CD4-positive, alpha-beta T cell (primary cell): ENCODE results near the gene MTERF1. TPM values are rescaled to one million over a fixed set of nuclear protein-coding genes. Genes with fewer than 3 reads are reported as not detected.

Source experiments
- ATAC-seq: fragments of 200-7000 bp; cut with Tn5 transposase; one replicate; pipeline ENCODE4 v1.10.0; 2022; ENCODE audit warnings: mild to moderate bottlenecking; ENCODE audit not compliant: poor library complexity
- CTCF ChIA-PET: fragments of 350-600 bp; sonication (Branson Sonifier 250); formaldehyde crosslinking; loops from one replicate; lab custom pipeline; 2021; ENCODE audit warnings: antibody characterized with exemption, inconsistent platforms; lab: Charles Lee
- POLR2A ChIA-PET: fragments of 350-600 bp; sonication (Branson Sonifier 250); formaldehyde crosslinking; loops from one replicate; lab custom pipeline; 2021; ENCODE audit warnings: antibody characterized with exemption, inconsistent platforms; lab: Charles Lee
- DNase-seq, 14 experiments: peaks; one replicate each; pipeline ENCODE4 v3.0.0-alpha.2; 2013 to 2020; ENCODE audit warnings: mixed read lengths in 2 of 14
- H3K27ac ChIP-seq, 2 donors: one replicate each; pipeline versions ENCODE4 v1.5.1 to v1.7.0; 2013; ENCODE audit warnings: low read length in 2 of 2, low read depth in 1 of 2, mild to moderate bottlenecking in 1 of 2
- H3K27me3 ChIP-seq, 2 experiments: 1 replicate in 1 of 2; 2 replicates in 1 of 2; pipeline versions ENCODE4 v1.6.1 to v1.7.0; 2013; ENCODE audit warnings: low read length in 2 of 2, control low read depth in 1 of 2, mild to moderate bottlenecking in 1 of 2, moderate library complexity in 1 of 2; ENCODE audit not compliant: insufficient read depth in 2 of 2, control insufficient read depth in 1 of 2
- H3K36me3 ChIP-seq: one replicate; pipeline ENCODE4 v1.6.1; 2013; ENCODE audit warnings: low read length, control low read depth; ENCODE audit not compliant: insufficient read depth
- H3K4me1 ChIP-seq: one replicate; pipeline ENCODE4 v1.6.1; 2013; ENCODE audit warnings: low read length, control low read depth; ENCODE audit not compliant: insufficient read depth
- H3K4me3 ChIP-seq: one replicate; pipeline ENCODE4 v1.5.1; 2013; ENCODE audit warnings: mild to moderate bottlenecking, low read length, moderate library complexity
- H3K9me3 ChIP-seq, 2 experiments: 1 replicate in 1 of 2; 2 replicates in 1 of 2; pipeline versions ENCODE4 v1.6.1 to v1.7.0; 2013; ENCODE audit warnings: low read length in 2 of 2, mild to moderate bottlenecking in 2 of 2, control low read depth in 1 of 2, moderate library complexity in 1 of 2; ENCODE audit not compliant: control insufficient read depth in 1 of 2, insufficient read depth in 1 of 2
- H3K27ac Mint-ChIP-seq: one replicate; pipeline ENCODE4 v1.8.0; 2020; ENCODE audit warnings: mixed read lengths
- H3K27me3 Mint-ChIP-seq: one replicate; pipeline ENCODE4 v1.8.0; 2021; ENCODE audit warnings: mixed read lengths
- H3K36me3 Mint-ChIP-seq: one replicate; pipeline ENCODE4 v1.8.0; 2021; ENCODE audit warnings: low read depth, mixed read lengths
- H3K4me1 Mint-ChIP-seq: one replicate; pipeline ENCODE4 v1.8.0; 2021; ENCODE audit warnings: low read depth, mixed read lengths
- H3K4me3 Mint-ChIP-seq: one replicate; pipeline ENCODE4 v1.8.0; 2020; ENCODE audit warnings: mild to moderate bottlenecking, mixed read lengths
- H3K9me3 Mint-ChIP-seq: one replicate; pipeline ENCODE4 v1.8.0; 2020; ENCODE audit warnings: mixed read lengths
- CTCF ChIP-seq: fragments of 200-600 bp; IDR thresholded peaks from one replicate; pipeline ENCODE4 v1.8.0; 2022; ENCODE audit warnings: antibody characterized with exemption, mild to moderate bottlenecking
- intact Hi-C, 2 experiments: fragments of 100-400 bp; cut with DNase I in 1 of 2; cut with micrococcal nuclease in 1 of 2; formaldehyde crosslinking; loops; one replicate each; pipeline versions ENCODE4 v1.15.1 to v1.9.0; 2023 to 2025; cut with DNase I, micrococcal nuclease
- total RNA-seq, 174 experiments: library from RNA in 2 of 174; stranded (reverse) in 2 of 174; gene quantifications; one replicate each; pipeline ENCODE4 v1.2.3 and lab custom pipeline; 2021 to 2026

MTERF1 gene
- total RNA-seq, 2 experiments from 2014 or later: 11.0 to 11.9 TPM

DNA sequence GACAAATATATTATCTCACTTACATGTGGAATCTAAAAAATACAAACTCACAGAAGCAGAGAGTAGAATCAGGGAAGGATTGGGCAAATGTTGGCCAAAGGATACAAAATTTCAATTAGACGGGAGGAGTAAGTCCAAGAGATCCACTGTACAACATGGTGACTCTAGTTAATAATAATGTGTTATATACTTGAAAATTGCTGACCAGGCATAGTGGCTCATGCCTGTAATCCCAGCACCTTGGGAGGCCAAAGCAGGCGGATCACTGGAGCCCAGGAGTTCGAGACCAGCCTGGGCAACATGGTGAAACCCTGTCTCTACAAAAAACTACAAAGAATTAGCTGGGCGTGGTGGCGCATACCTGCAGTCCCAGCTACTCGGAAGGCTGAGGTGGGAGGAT, 16.4 kb downstream of the MTERF1 start:
- H3K4me3 Mint-ChIP-seq: no peak overlapping the region
- Histone ChIP-seq H3K9me3 (no peaks in the 10 kb centered on the region), H3K4me1 (no peaks in the 10 kb centered on the region), H3K36me3 (no peaks in the 10 kb centered on the region), H3K27me3 (no peaks in the 10 kb centered on the region), H3K27ac (no peak overlapping the region), H3K4me3 (no peak overlapping the region)
- no peaks in the 10 kb centered on the region for H3K27me3 Mint-ChIP-seq
- no peak overlapping the region for H3K27ac Mint-ChIP-seq
- H3K36me3 Mint-ChIP-seq: peaks cover 14% of the 10 kb centered on the region
- ChIA-PET POLR2A (no interaction called here), CTCF (no interaction called here)
- ATAC-seq (no peak), DNase-seq (no peak)
- intact Hi-C loops: no loop called here
- no peaks in the 10 kb centered on the region for H3K9me3 Mint-ChIP-seq
- no peak for TF ChIP-seq CTCF
- H3K4me1 Mint-ChIP-seq: peaks cover 12% of the 10 kb centered on the region

GRCh38 chr7:91852263-91852741, 28.2 kb downstream of the MTERF1 start:
- no peak overlapping the region for H3K4me3 Mint-ChIP-seq
- peaks cover 12% of the 10 kb centered on the region for H3K9me3 Mint-ChIP-seq
- H3K27me3 Mint-ChIP-seq: no peaks in the 10 kb centered on the region
- Histone ChIP-seq H3K4me3 (no peak overlapping the region), H3K9me3 (peaks cover 3 to 9% of the 10 kb centered on the region in 2 experiments), H3K27ac (no peak overlapping the region), H3K4me1 (no peaks in the 10 kb centered on the region), H3K27me3 (no peaks in the 10 kb centered on the region), H3K36me3 (no peaks in the 10 kb centered on the region)
- ChIA-PET POLR2A (no interaction called here), CTCF (no interaction called here)
- no peak for DNase-seq
- H3K36me3 Mint-ChIP-seq: peaks cover 53% of the 10 kb centered on the region
- intact Hi-C loops: no loop called here
- ATAC-seq: no peak
- TF ChIP-seq CTCF: no peak
- peaks cover 13% of the 10 kb centered on the region for H3K4me1 Mint-ChIP-seq
- H3K27ac Mint-ChIP-seq: no peak overlapping the region

GRCh38 chr7:91850455-91850854, 30.0 kb downstream of the MTERF1 start:
- Histone ChIP-seq H3K36me3 (no peaks in the 10 kb centered on the region), H3K4me1 (no peaks in the 10 kb centered on the region), H3K4me3 (no peak overlapping the region), H3K27me3 (no peaks in the 10 kb centered on the region), H3K9me3 (peaks cover 3 to 9% of the 10 kb centered on the region in 2 experiments), H3K27ac (no peak overlapping the region)
- Mint-ChIP-seq H3K4me3 (no peak overlapping the region), H3K4me1 (peaks cover 9% of the 10 kb centered on the region), H3K27ac (no peak overlapping the region), H3K27me3 (no peaks in the 10 kb centered on the region), H3K36me3 (peaks cover 41% of the 10 kb centered on the region), H3K9me3 (peaks cover 12% of the 10 kb centered on the region)
- intact Hi-C loops: no loop called here
- TF ChIP-seq CTCF: no peak
- DNase-seq: no peak
- no peak for ATAC-seq
- CTCF ChIA-PET: no interaction called here
- POLR2A ChIA-PET: no interaction called here
